HG03280 (cell line): ENCODE results near the gene RIC1.
"Not testable (repeated sequence)": the region's sequence is repeated elsewhere in the genome, so short reads cannot be mapped to it uniquely, and the experiment has no call there.

Experiments used
- ATAC-seq: cut with Tn5 transposase; IDR thresholded peaks from one replicate; pipeline ENCODE4 v1.9.1; 2021; ENCODE audit warnings: mild to moderate bottlenecking, moderate library complexity; ENCODE audit not compliant: unreplicated experiment

The RIC1 gene

DNA sequence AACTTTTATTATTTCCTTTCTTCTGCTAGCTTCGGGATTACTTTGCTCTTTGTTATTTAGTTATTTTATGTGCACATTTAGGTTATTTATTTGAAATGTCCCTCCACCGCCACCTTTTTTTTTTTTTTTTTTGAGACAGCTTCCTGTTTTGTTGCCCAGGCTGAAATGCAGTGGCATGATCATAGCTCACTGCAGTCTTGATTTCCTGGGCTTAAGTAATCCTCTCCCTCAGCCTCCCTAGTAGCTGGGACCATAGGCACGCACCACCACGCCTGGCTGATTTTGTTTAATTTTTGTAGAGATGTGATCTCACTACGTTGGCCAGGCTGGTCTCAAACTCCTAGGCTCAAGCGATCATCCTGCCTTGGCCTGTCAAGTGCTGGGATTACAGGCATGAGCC, 38.5 kb downstream of the RIC1 start:
- ATAC-seq: no peak

DNA sequence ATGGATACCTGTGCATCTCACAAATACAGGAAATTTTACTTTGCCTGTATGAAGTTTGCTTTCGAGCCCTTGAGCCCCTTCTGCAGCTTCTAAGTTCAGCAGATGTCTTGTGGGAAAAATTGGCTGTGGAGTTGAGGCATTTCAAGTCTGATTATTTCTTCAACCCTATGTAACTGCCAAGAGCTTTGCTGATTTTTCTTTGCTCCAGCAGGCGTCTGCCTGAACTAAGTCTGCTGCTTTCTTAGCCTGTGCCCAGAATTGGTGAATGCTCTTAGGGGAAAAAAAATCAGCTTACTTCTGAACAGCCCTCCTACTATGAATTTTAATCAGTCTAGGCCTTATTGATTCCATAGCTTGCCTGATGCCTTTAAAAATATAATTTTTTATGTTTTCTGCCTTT, 41.2 kb downstream of the RIC1 start:
- no peak for ATAC-seq

DNA sequence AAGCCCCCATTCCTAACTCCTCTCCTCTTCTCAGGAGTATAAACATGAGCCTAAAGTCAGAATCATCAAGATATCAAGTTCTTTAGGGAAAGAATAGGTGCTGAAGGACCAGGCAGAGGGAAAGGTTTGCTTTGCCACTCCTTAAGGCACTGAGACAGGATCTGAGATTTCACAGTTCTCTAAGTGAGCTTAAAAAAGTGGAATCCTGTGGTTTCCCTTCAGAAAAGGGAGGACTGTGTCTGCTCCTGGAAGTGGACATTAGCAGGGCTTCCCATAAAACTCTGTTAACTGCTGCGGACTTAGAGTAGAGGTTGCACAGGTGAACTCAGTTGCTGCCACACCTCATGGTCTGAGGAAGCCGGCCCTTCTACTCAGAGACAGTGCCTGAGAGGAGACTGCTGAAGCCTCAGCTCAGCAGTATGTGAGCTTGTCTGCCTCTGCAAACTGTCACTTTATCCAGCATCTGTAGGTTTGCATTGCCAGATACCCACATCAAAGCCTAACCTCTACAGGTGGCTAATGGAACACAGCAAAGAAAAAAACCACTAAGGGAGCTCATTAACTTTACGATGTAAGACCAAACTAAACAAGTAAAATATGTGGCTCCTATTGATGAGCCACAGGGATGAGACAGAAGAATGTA, 42.9 kb downstream of the RIC1 start:
- ATAC-seq: no peak

DNA sequence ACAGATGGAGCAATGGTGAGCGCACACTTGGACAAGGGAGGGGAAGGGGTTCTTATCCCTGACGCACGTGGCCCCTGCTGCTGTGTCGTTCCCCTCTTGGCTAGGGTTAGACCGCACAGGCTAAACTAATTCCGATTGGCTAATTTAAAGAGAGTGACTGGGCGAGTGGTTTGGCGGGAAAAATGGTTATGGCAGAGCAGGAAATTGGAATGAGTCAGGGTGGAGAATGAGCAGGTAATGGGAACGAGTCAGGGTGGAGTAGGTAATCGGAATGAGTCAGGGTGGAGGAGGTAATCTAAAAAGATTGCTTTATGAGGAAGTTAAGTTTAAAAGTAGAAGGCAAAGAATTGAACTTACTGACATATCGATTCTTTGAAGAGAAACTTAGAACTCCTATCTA, 46.1 kb downstream of the RIC1 start:
- not testable (repeated sequence) for ATAC-seq

DNA sequence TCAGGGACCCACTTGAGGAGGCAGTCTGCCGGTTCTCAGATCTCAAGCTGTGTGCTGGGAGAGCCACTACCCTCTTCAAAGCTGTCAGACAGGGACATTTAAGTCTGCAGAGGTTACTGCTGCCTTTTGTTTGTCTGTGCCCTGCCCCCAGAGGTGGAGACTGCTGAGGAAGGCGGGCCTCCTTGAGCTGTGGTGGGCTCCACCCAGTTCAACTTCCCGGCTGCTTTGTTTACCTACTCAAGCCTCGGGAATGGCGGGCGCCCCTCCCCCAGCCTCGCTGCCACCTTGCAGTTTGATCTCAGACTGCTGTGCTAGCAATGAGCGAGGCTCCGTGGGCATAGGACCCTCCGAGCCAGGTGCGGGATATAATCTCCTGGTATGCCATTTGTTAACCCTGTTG, 54.7 kb downstream of the RIC1 start:
- ATAC-seq: not testable (repeated sequence)

DNA sequence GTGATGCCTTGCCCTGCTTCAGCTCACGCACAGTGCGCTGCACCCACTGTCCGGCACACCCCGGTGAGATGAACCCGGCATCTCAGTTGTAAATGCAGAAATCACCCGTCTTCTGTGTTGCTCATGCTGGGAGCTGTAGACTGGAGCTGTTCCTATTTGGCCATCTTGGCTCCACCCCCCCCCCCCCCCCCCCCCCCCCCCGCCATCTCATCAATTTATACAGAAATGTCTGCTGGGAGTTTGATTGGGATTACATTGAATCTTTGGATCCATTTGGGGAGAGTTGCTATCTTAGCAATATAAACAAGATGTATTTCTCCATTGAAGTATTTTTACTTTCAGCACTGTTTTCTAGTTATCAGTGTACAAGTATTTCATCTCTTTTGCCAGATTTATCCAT, 55.2 kb downstream of the RIC1 start:
- ATAC-seq: no peak

DNA sequence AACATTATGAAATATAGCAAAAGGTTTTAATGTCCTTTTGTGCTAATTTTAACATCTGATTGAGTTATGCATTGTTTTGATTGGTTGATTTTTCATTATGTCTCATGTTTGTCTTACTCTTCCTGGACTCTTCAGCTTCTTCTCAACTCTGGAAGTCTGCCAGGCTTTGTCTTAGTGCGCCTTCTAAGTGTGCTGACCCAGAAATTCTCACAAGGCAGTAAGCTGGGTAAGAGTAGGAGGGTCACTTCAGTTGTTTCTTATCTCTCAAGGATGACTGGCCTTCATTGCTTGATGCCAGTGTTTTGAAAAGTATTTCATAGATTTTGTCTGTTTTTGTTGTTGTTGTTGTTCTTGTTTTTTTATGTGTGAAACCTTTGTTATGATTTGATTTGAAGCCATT, 59.2 kb downstream of the RIC1 start:
- ATAC-seq: no peak

DNA sequence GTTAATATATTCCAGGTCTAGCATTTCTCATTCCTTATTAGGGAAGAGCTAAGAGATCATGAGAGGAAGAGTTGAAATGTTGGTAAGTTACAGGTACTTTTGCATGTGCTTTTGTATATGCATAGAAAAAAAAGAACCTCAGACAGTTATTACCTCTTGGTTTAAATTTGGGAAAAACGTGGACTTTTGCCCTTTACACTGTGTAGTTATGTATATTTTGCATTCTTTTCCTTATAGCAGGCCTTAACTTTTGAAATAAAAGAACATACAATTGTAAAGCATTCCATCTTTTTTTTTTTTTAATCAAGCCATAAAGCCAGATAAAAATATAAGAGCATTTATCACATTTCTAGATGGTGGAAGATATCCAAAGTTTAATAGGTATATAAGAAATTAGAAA, 61.4 kb downstream of the RIC1 start:
- no peak for ATAC-seq

DNA sequence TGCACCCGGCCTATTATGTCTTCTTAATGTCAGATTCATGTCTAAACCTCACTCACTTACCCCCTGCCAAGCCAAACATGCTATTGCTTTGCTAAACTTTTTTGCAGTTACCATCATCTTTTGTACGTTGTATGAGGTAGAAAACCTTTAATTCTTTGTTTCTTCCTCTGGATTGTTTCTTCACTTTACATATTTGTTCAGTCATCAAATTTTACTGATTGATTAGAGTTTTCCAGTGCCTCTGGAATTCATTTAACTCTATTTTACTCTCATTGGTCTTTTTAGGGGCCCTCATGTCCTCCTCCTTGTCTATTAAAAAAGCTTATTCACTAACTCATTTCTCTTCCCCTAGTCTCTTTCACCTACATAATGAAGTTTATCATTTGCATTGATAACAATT, 67.0 kb downstream of the RIC1 start:
- no peak for ATAC-seq

DNA sequence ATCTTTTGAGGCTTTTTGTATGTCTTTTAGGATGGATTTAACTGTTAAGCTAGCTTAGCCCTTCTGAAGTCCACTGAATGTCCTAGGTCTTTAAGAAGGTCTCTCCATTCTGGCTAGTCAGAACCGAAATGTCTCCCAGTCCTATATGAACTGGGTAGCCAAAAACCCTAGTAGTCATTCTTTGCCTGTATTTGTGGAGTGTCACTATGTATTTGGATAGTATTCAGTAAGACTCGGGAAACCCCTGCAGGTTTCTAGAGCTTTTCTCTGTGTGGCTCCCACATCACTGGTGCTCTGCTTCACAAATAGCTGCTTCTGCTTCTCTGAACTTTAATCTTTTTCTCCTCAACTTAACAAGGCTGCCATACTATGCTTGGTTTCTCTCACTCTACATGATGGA, 68.0 kb downstream of the RIC1 start:
- ATAC-seq: no peak

DNA sequence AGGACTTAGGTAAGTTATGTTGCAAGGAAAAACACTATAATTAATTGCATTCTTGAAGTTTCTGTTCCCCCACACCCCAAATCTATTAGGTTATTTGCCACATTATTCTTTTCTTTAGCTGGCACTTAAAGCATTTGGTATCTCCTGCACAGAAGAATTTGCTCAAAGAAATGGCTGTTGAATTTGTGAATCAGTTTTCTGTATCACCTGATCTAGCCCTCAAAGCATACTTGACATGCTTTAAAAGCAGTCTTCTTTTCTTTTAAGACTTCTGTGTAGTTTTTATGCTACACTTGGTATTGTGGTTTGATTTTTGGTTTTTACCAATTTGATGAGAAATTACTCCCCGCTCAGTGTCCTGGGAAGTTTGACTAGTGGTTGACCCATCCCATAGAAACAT, 69.1 kb downstream of the RIC1 start:
- ATAC-seq: no peak

DNA sequence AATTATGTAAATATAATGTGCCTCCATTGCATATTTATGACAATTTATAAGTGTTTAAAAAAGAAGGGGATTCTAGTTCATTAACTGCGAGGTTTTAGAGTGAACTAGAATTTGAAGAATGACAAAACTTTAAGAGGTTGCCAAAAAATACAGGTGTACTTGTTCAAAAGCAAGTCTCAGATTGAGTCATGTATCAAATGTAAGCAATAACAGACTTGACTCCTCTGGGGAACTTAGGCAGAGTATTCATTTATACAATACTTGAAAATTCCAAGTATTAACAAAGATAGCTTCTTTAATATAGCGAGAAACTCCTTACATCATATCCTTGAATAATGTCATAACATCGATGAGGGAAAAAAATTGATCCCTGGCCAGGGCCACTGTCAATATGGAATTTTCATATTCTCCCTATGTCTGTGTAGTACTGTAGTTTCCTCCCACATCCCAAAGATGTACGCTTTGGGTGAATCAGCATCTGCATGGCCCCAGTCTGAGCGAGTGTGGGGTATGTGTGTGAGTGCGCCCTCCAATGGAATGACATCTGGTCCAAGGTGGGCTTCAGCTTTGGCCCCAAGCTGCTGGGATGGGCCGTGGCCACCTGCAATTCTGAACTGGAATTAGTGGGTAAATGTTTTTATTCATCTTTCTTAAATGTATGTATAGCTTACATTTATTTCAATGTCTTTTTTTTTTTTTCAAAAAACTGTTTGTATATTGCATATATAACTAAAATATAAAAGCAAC, 70.1 kb downstream of the RIC1 start:
- ATAC-seq: no peak

DNA sequence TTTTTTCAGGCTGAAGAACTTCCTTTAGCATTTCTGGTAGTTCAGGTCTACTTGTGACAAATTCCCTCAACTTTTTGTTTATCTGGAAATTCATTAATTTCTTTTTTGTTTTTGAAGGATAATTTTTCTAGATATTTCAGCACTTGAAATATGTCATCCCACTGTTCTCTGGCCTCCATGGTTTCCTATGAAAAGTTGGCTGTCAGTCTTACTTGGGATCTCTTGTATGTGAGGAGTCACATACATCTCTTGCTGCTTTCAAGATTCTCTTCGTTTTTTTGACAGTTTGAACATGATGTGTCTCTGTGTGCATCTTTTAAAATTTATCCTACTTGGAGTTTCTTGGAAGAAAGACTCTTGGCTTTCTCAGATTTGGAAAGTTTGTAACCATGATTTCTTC, 79.5 kb downstream of the RIC1 start:
- ATAC-seq: no peak

DNA sequence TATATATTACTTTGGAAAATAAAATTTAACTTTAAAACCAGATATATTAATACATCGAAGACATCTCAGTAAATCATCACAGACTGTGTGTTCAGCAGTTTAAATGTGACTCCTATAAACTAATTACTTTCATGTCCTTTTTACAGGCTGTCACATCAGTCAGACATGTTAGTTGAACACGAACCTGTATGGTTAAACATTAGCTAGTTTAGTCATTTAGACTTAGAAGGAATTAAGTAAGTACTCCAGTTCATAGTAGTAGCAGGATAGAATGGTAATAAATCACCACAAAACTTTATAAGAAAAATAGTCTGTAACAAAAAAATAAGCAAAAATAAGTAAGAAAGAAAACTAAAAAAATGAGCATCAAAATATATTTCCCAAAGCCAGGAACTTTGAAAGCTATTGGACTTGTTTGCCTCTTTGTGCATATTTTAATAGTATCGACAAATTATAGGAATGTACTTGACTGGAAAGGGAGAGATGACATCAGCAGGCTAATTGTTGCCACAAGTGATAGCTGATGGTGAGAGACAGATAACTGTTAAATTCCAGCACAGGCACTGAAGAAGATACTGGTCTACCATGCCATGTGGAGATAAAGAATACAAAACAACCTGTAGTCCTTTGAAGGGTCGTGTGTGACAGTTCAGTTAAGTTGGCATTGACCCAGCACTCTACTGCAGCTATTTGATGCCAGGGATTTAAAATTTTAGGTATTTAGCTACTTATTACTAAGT, 83.9 kb downstream of the RIC1 start:
- ATAC-seq: no peak

DNA sequence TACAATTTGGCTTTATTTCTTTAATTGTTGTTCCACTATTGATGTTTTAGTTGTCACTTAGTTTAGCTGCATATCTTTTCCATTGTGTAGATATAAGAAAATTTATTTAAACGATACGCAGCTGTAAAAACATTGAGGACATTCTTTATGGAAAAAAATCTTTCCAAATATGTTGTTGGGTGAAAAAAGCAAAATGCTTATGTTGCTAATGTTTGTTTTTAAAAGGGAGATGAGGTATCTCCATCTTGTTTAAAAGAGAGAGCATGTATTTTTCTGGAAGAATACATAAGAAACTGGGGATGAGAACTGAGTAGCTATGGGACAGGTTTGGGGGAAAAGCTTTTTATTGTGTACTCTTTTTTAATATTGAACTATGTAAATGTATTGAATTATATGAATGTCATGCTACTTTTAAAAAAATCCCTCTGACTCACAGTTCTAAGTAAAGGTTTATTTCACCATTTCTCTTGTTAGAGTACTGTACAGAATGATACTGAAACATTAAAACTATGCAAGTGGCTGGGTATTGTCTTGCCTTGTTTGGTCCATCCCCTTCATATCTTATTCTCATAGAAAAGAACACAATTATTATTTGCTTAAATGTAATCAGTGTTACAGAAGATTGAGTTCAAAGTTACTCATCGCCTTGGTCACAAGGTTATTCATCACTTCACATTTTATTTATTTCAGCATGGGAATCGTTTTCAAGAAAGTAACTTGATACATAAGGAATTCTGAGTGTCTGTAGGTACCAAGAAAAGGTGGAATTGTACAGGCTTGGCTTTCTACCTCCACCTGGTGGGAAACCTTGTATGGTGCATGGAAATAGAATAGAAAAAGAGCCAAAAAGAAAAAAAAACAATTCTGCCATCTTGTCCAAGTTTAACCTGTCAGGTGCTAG, 85.8 kb downstream of the RIC1 start:
- no peak for ATAC-seq

DNA sequence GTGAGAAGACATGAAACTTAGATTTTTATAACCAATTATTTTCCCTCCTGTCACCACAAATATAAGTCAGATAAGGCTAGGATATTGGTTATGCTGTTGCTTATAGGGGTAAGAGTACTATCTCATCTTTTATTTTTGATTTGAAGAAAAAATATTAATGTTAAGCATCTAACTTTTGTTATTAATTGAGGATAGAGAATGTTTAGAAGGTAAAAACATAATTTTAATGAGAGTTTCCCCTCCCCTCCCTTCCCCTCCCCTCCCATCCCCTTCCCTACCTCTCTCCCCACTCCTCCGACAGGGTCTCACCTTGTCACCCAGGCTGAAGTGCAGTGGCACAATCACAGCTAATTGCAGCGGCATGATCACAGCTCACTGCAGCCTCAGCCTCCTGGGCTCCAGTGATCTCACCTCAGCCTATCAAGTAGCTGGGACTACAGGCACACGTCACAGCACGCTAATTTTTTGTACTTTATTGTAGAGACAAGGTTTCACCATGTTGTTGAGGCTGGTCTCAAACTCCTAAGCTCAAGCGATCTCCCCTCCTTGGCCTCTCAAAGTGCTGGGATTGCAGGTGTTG, 86.7 kb downstream of the RIC1 start:
- no peak for ATAC-seq

DNA sequence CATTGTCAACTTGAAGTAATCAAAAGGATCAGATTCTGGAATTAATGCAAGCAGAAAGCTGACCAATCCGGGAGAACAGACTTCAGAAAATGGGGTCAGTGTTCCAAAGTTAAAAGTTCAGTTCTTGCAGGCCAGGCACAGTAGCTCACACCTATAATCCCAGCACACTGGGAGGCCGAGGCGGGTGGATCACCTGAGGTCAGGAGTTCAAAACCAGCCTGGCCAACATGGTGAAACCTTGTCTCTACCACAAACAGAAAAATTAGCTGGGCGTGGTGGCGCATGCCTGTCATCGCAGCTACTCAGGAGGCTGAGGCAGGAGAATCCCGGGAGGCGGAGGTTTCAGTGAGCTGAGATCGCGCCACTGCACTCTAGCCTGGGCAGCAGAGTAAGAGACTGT, 88.5 kb downstream of the RIC1 start:
- ATAC-seq: not testable (repeated sequence)

DNA sequence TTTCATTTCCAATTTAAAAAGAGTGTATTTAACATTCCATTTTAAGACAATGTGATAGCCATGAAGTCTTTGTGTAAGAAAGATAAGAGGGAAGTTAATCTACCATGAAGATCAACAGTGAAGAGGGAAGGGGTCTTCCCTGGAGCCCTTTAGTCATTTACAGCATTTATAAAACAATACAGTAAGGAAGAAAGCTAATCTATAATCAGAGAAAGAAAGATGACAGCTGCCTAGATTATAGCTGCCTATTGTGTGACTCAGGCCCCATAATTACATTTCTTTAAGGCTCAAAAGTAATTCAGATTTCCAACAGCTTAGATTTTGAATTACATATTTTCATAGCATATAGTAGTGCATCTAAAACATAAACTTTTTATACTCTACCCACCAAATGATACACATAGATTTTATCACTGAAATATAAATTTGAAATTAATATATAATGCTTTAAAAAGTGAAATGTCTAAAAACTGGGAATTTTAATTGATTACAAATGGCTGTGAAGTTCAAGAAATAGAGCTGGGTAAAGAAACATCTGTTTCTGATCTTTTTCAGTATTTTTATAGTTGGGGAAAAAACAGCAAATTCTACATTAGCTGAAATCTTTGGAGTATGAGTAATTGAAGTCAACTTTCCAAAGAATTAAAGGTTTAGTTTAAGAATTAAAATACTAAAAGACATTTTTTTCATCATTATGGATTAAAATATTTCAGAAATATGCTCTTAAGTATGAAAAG, 89.6 kb downstream of the RIC1 start:
- no peak for ATAC-seq

DNA sequence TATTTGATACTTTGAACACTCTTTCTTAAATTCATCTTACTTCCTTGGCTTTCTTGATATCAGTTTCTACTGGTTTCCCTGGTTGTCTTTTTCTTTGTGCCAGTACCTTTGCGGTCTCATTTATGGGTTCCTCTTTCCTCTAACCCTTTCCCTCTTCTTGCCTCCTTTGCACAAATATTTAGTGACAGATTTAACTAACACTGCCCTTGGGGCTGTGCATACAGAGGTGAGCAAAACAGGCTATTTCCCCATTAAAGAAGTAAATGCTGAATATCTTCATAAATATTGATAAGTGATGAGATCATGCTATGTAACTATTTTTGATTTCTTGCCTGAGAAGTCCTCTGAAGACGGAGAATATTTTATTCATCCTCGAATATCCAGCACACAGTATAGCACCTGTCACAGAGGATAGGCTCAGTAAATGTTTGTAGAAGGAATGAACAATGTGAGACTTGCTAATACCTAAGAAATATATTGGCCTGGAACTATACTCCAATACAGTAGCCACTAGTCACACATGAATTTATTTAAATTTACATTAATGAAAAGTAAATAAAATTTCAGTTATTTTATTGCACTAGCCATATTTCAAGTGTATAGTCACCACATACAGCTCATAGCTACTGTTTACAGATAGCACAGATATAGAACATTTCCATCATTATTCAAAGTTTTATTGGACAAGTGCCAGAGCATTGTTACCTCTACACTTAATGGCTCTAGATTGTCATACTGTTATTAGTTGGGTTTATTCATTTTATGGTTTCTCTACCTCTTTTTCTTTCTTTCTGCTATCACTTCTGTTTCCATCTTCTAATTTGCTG, 90.4 kb downstream of the RIC1 start:
- no peak for ATAC-seq
